ENCODE data around the gene PNMA1. TPM values are rescaled to one million over a fixed set of nuclear protein-coding genes. Genes with fewer than 3 reads are reported as not detected.
A peak's percentile ranks its signal among the peaks of the same experiment; 100 is the strongest.

Gene PNMA1
- polyA plus RNA-seq, 1 experiment, result 21.5 TPM

DNA sequence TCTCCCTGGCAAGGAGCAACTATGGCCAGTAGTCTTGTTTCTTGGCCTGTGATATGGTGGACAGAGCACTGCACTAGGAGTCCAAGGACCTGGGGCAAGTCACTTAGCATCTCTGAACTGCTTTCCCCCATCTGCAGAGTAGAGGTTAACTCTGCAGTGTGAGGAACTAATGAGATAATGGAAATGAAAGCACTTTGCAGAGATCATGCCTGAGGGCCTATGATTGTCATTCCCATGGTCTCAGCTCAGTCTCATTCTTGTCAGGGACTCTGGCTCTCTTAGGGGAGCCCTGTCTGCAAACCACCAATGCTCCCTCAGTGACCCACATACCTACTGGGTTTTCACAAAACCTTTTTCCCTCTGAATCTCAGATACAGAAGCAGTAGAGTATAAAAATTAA, 6.5 kb upstream of the PNMA1 start:
- POLR2A ChIA-PET, result no interaction called here
- no peak for DNase-seq (ENCODE audit: low read depth, low spot score)
- no peaks in the 10 kb centered on the region for H3K9me3 ChIP-seq (ENCODE audit: control insufficient read depth, insufficient read depth, low read length)
- no peak overlapping the region for H3K4me3 ChIP-seq (ENCODE audit: low read depth, low read length)
- CTCF ChIA-PET, result interaction anchor here (0.5 to 1.2 kb wide), 3 partner anchors 7 to 230 kb away, joined by 3 to 8 read pairs (median 4); partner anchors contain the start of gene RIOX1
- no peak overlapping the region for H3K27ac ChIP-seq (ENCODE audit: low read depth, low read length)
- no peaks in the 10 kb centered on the region for H3K27me3 ChIP-seq (ENCODE audit: control insufficient read depth, insufficient read depth, low read length)
- TF ChIP-seq, protein P1, sequence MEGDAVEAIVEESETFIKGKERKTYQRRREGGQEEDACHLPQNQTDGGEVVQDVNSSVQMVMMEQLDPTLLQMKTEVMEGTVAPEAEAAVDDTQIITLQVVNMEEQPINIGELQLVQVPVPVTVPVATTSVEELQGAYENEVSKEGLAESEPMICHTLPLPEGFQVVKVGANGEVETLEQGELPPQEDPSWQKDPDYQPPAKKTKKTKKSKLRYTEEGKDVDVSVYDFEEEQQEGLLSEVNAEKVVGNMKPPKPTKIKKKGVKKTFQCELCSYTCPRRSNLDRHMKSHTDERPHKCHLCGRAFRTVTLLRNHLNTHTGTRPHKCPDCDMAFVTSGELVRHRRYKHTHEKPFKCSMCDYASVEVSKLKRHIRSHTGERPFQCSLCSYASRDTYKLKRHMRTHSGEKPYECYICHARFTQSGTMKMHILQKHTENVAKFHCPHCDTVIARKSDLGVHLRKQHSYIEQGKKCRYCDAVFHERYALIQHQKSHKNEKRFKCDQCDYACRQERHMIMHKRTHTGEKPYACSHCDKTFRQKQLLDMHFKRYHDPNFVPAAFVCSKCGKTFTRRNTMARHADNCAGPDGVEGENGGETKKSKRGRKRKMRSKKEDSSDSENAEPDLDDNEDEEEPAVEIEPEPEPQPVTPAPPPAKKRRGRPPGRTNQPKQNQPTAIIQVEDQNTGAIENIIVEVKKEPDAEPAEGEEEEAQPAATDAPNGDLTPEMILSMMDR (IDR thresholded peaks at IDR 0.05; ENCODE audit: low read depth, low read length), result no peak

GRCh38 chr14:73719791-73720190, 5.6 kb upstream of the PNMA1 start:
- ChIA-PET POLR2A (interaction anchor here (0.6 kb wide), 1 partner anchor 13 kb away, joined by 3 read pairs; no protein-coding TSS in a partner anchor), CTCF (interaction anchor here (0.5 to 1.2 kb wide), 4 partner anchors 8 to 229 kb away, joined by 3 to 8 read pairs (median 4); partner anchors contain the start of gene RIOX1)
- H3K27ac ChIP-seq (ENCODE audit: low read depth, low read length), result no peak overlapping the region
- no peaks in the 10 kb centered on the region for H3K9me3 ChIP-seq (ENCODE audit: control insufficient read depth, insufficient read depth, low read length)
- no peak for DNase-seq (ENCODE audit: low read depth, low spot score)
- H3K27me3 ChIP-seq (ENCODE audit: control insufficient read depth, insufficient read depth, low read length), result no peaks in the 10 kb centered on the region
- TF ChIP-seq, protein P1 (IDR thresholded peaks at IDR 0.05; ENCODE audit: low read depth, low read length), result no peak
- H3K4me3 ChIP-seq (ENCODE audit: low read depth, low read length), result no peak overlapping the region

DNA sequence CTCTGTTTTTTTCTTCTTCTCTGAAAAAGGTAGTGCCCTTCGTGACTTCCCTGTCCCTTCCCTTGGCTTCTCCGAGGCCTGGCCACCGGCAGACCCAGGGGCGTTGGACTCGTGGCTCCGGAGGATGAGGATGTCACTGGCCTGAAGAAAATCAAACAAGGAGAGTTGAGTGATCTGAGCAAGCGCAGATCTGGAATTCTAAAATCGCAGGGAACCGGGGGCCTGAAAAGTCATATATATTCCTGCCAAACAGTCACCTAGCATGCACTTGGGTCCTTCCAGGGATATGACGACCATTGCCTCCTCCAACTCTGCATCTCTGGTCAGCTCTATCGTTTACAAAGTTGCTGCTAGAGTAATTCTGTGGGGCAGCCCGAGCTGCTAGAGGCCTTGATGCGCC, 5.2 kb upstream of the PNMA1 start:
- POLR2A ChIA-PET, result interaction anchor here (0.6 kb wide), 1 partner anchor 14 kb away, joined by 3 read pairs; no protein-coding TSS in a partner anchor

DNA sequence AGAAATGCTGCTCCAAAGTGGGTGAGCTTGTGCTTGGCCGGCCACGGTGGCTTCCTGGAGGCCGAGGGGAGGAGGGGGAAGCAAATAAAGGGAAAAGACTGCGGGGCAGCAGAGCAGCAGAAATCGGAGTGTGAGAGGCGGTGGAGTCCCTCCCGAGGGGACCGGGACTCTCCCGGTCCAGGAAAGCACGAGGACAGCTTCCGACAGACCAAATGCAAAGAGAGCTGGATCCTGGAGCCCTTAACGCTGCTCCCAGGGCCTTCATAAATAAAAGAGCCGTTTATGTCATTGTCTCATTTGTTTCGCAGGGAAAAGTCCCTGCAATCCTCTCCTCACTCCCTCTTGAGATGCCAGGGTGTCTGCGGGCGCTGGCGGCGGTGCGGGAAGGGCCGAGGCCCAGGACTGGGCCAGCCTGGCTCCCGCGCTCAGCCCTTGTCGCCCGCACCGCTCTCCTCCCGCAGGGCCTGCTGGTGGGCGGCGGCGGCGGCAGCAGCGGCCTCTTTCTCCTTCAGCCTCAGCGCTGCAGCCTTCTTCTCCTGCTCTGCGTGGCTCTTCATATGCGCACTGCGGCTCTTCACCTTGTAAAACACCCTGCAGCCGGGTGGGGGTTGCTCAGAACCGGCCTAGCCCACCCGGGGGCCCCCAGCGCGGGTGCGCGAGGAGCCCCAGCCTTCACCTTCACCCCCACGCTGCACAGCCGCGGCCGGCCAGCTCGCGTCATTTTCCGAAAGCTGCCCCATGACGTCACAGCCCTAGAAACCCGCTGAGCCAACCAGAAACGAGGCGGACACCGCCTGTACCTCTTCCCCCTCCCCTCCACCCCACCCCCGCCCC, 4.5 kb upstream of the PNMA1 start:
- H3K4me3 ChIP-seq (ENCODE audit: low read depth, low read length), result no peak overlapping the region
- POLR2A ChIA-PET, result no interaction called here
- no peak for DNase-seq (ENCODE audit: low read depth, low spot score)
- TF ChIP-seq, protein P1 (IDR thresholded peaks at IDR 0.05; ENCODE audit: low read depth, low read length), result no peak
- peak overlapping the region; percentile 21 for H3K27ac ChIP-seq (ENCODE audit: low read depth, low read length)
- CTCF ChIA-PET, result no interaction called here
- H3K9me3 ChIP-seq (ENCODE audit: control insufficient read depth, insufficient read depth, low read length), result no peaks in the 10 kb centered on the region
- no peaks in the 10 kb centered on the region for H3K27me3 ChIP-seq (ENCODE audit: control insufficient read depth, insufficient read depth, low read length)

More for the DNA sequence above, 5.2 kb upstream of the PNMA1 start:
- no peaks in the 10 kb centered on the region for H3K9me3 ChIP-seq (ENCODE audit: control insufficient read depth, insufficient read depth, low read length)
- DNase-seq (ENCODE audit: low read depth, low spot score), result no peak
- CTCF ChIA-PET, result interaction anchor here (1.0 to 1.2 kb wide), 2 partner anchors 10 to 229 kb away, joined by 4 to 8 read pairs; partner anchors contain the start of gene RIOX1
- H3K27me3 ChIP-seq (ENCODE audit: control insufficient read depth, insufficient read depth, low read length), result no peaks in the 10 kb centered on the region
- TF ChIP-seq, protein P1 (IDR thresholded peaks at IDR 0.05; ENCODE audit: low read depth, low read length), result no peak
- H3K4me3 ChIP-seq (ENCODE audit: low read depth, low read length), result no peak overlapping the region
- no peak overlapping the region for H3K27ac ChIP-seq (ENCODE audit: low read depth, low read length)
